GM10248 (cell line): Measurements from ENCODE around the gene GRHL3.

ENCODE experiments used
- CTCF ChIA-PET: fragments of 300-600 bp; sonication (Branson Sonifier 250); formaldehyde crosslinking; extraction: SDS; loops from one replicate; lab custom pipeline; 2021; ENCODE audit warnings: antibody characterized with exemption; lab: Yijun Ruan, JAX
- POLR2A ChIA-PET: fragments of 350-650 bp; sonication (Branson Sonifier 250); formaldehyde crosslinking; extraction: SDS; loops from one replicate; lab custom pipeline; 2020; ENCODE audit warnings: antibody characterized with exemption; lab: Yijun Ruan, JAX
- DNase-seq: peaks from one replicate; pipeline ENCODE4 v3.0.0; 2012; ENCODE audit errors: extremely low spot score
- CTCF ChIP-seq: IDR thresholded peaks from 2 replicates; pipeline ENCODE4 v1.5.1; 2012; ENCODE audit warnings: mild to moderate bottlenecking, low read depth; ENCODE audit errors: extremely low read depth, missing control alignments, control extremely low read depth

Gene GRHL3

GRCh38 chr1:24311741-24312140, 7.4 kb upstream of the GRHL3 start:
- no peak for DNase-seq

GRCh38 chr1:24315391-24315790, 3.8 kb upstream of the GRHL3 start:
- TF ChIP-seq CTCF, result no peak
- POLR2A ChIA-PET, result no interaction called here
- CTCF ChIA-PET, result interaction anchor here (1.3 kb wide), 1 partner anchor 165 kb away, joined by 3 read pairs; no protein-coding TSS in a partner anchor
- DNase-seq, result no peak

More at GRCh38 chr1:24311741-24312140, 7.4 kb upstream of the GRHL3 start:
- TF ChIP-seq CTCF, result no peak
- CTCF ChIA-PET, result interaction anchor here (1.2 kb wide), 1 partner anchor 275 kb away, joined by 3 read pairs; no protein-coding TSS in a partner anchor
- POLR2A ChIA-PET, result no interaction called here

- DNase-seq, result no peak
- TF ChIP-seq CTCF, result no peak
- POLR2A ChIA-PET, result interaction anchor here (0.6 kb wide), 1 partner anchor 86 kb away, joined by 3 read pairs; no protein-coding TSS in a partner anchor
- CTCF ChIA-PET, result interaction anchor here (1.0 to 1.3 kb wide), 2 partner anchors 15 to 166 kb away, joined by 3 read pairs; no protein-coding TSS in a partner anchor
Observed at GRCh38 chr1:24316645-24317044, 2.5 kb upstream of the GRHL3 start.

DNA sequence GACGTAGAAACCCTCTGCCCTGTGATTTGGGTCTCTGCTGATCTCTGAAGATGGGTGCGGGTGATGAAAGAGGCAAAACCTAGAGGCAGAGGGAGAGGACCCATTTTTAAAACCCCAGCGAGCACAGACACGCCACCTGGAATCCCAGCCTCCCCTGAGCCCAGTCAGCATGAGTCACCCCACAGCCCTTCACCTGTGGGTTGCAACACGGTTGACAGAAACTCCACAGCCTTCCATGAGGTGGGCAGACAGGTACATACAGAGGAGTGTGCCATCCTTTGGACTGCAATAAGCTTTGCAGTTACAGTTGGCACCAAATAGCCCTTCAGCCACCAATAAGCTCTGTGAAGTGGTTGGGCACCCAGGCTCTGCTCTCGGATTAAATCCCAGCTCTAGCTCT, 2.1 kb upstream of the GRHL3 start:
- DNase-seq, result no peak
- ChIA-PET POLR2A (interaction anchor here (0.6 kb wide), 1 partner anchor 86 kb away, joined by 3 read pairs; no protein-coding TSS in a partner anchor), CTCF (interaction anchor here (1.0 to 5.3 kb wide), 2 partner anchors 15 to 117 kb away, joined by 3 to 30 read pairs; no protein-coding TSS in a partner anchor)
- no peak for TF ChIP-seq CTCF

DNA sequence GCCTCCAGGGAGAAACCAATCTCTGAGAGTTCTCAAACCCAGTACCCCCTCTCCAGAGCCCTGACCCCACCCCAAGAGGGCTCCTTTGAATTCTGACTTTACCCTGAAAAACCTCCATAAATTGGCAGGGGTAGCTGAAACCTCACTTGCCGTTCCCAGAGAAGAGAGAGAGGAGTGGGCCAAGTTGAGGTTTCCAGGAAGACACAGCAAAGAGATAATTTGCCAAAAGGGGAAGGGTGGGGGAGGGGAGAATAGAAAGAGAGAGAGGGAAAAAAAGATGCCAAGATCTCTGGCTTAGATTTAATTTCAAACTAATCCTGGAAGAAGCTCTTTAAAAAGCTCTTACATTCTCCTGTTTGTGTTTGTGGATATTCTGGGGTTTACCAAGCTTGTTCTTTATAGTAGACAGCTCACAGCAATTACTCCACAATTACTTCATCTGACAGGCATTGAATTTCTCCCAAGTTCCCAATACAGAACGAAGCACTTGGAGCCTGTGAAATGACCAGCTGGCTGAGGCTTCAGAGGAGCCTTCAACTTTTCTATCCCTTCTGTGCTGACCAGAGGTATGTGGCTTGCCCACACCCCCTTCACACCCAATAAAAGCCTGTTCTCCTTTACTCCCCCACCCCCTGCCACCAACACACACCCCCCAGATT, 1.1 kb upstream of the GRHL3 start:
- CTCF ChIA-PET, result interaction anchor here (1.0 to 5.3 kb wide), 3 partner anchors 16 to 118 kb away, joined by 3 to 30 read pairs (median 7); no protein-coding TSS in a partner anchor
- no peak for TF ChIP-seq CTCF
- no peak for DNase-seq
- POLR2A ChIA-PET, result no interaction called here

DNA sequence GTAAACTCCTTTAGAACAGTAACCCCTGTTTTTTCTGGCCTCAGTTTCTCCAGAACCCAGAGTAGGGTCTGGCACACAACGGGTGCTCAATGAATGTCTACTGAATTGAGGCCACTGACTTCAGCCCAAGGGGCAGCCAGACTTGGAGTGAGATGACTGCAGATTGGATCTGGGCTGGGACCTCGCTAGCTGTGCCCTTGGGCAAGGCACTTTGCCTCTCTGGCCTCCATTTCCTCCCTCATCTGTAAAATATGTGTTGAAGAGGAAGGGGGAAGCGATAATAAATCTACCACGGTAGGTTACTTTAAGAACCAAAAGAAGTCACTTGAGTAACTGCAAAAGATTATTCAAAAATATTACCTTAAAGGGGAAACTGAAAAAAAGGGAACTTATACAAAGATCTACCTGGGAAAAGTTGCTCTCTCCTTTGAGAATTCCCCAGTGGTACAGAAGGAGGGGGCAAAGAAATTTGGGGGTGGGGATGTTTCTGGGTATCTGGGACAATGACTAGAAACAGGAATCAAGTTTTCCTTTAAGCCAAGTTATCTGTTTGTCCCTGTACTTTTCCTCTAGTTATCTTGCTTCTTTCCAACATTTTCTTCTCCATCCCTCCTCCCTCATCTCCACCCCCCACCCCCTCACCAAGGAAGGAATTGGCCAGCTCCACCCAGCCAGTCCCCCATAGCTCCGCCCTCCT, 394 bp upstream of the GRHL3 start:
- no peak for DNase-seq
- POLR2A ChIA-PET, result no interaction called here
- CTCF ChIA-PET, result interaction anchor here (2.3 to 5.3 kb wide), 2 partner anchors 73 to 119 kb away, joined by 7 to 30 read pairs; no protein-coding TSS in a partner anchor
- no peak for TF ChIP-seq CTCF
